A673 (cell line): ENCODE data around the gene MYH16. TPM values are rescaled to one million over a fixed set of nuclear protein-coding genes. Genes with fewer than 3 reads are reported as not detected.
"Not testable (repeated sequence)": the region's sequence is repeated elsewhere in the genome, so short reads cannot be mapped to it uniquely, and the experiment has no call there.

Experiments used
- BruUV-seq: library from RNA; stranded (reverse); fragments of 400-500 nt; replicated peaks from 2 replicates; lab custom pipeline; 2021; lab: Mats Ljungman, UMichigan
- CTCF ChIA-PET: fragments of 300-600 bp; sonication (Branson Sonifier 250); formaldehyde crosslinking; loops from one replicate; lab custom pipeline; 2022; ENCODE audit warnings: antibody characterized with exemption; lab: Charles Lee
- POLR2A ChIA-PET: fragments of 300-600 bp; sonication (Branson Sonifier 250); formaldehyde crosslinking; loops from one replicate; lab custom pipeline; 2022; ENCODE audit warnings: antibody characterized with exemption; ENCODE audit not compliant: low non-redundant PET; lab: Charles Lee
- DNase-seq: peaks from one replicate; pipeline ENCODE4 v3.0.0-alpha.2; 2015; ENCODE audit warnings: low spot score
- H3K27ac ChIP-seq: fragments of 200-600 bp; sonication (generic); 2 replicates; pipeline ENCODE4 v1.5.1; 2016; ENCODE audit warnings: mixed run types, low read depth, mild to moderate bottlenecking, mixed read lengths, antibody characterized with exemption, low read length; ENCODE audit not compliant: poor library complexity, severe bottlenecking
- H3K27me3 ChIP-seq: fragments of 200-600 bp; sonication (generic); replicated peaks from 2 replicates; pipeline ENCODE4 v1.6.1; 2017; ENCODE audit warnings: mixed run types, low read depth, mild to moderate bottlenecking, mixed read lengths, antibody characterized with exemption, low read length; ENCODE audit not compliant: insufficient read depth, poor library complexity
- H3K36me3 ChIP-seq: fragments of 200-600 bp; sonication (generic); 2 replicates; pipeline ENCODE4 v1.6.1; 2016; ENCODE audit warnings: mixed run types, mild to moderate bottlenecking, mixed read lengths, antibody characterized with exemption, low read length; ENCODE audit not compliant: insufficient read depth, poor library complexity, severe bottlenecking
- H3K4me1 ChIP-seq: fragments of 200-600 bp; sonication (generic); 2 replicates; pipeline ENCODE4 v1.6.1; 2017; ENCODE audit warnings: mixed run types, mild to moderate bottlenecking, mixed read lengths, antibody characterized with exemption, low read length; ENCODE audit not compliant: insufficient read depth, poor library complexity, severe bottlenecking
- H3K4me3 ChIP-seq: fragments of 200-600 bp; sonication (generic); 2 replicates; pipeline ENCODE4 v1.5.1; 2016; ENCODE audit warnings: low read depth, mixed run types, mild to moderate bottlenecking, mixed read lengths, low read length; ENCODE audit not compliant: poor library complexity, severe bottlenecking
- H3K9me3 ChIP-seq: fragments of 200-600 bp; sonication (generic); 2 replicates; pipeline ENCODE4 v1.6.1; 2016; ENCODE audit warnings: mixed run types, low read depth, mild to moderate bottlenecking, mixed read lengths, antibody characterized with exemption, low read length; ENCODE audit not compliant: poor library complexity, severe bottlenecking
- CTCF ChIP-seq: fragments of 300-800, 200-600 bp; sonication (generic); conservative IDR thresholded peaks from 2 replicates; pipeline ENCODE4 v1.5.1; 2017; ENCODE audit warnings: low read depth, mild to moderate bottlenecking, antibody characterized with exemption, low read length, moderate library complexity, mixed read lengths
- EZH2 ChIP-seq: fragments of 200-600 bp; sonication (generic); IDR thresholded peaks from 2 replicates; pipeline ENCODE4 v1.6.1; 2017; ENCODE audit warnings: borderline replicate concordance, low read depth, mild to moderate bottlenecking, mixed read lengths, antibody characterized with exemption, low read length; ENCODE audit not compliant: poor library complexity, severe bottlenecking
- intact Hi-C: fragments of 100-400 bp; cut with micrococcal nuclease; formaldehyde crosslinking; loops from one replicate; pipeline ENCODE4 v1.10.0; 2022; ENCODE audit not compliant: unreplicated experiment
- total RNA-seq: library from RNA; stranded (reverse); gene quantifications from 2 replicates; pipeline ENCODE4 v1.2.3, GENCODE V29; 2021

Gene MYH16
- total RNA-seq, 1 experiment from 2014 or later = not detected

- H3K4me1 ChIP-seq = no peaks in the 10 kb centered on the region
- TF ChIP-seq EZH2 = no peak
- DNase-seq = no peak
- H3K27me3 ChIP-seq = no peaks in the 10 kb centered on the region
- no peak overlapping the region for H3K4me3 ChIP-seq
- H3K27ac ChIP-seq = no peak overlapping the region
- no TSS peak for BruUV-seq
- intact Hi-C loops = no loop called here
- CTCF ChIA-PET = no interaction called here
- H3K36me3 ChIP-seq = peaks cover 77% of the 10 kb centered on the region
- POLR2A ChIA-PET = no interaction called here
- no peaks in the 10 kb centered on the region for H3K9me3 ChIP-seq
Measured at GRCh38 chr7:99344061-99344647, 71.5 kb downstream of the MYH16 start.

GRCh38 chr7:99350641-99351040 lies 78.0 kb downstream of the MYH16 start:
- H3K27me3 ChIP-seq, H3K27ac ChIP-seq, POLR2A ChIA-PET, H3K4me3 ChIP-seq, H3K9me3 ChIP-seq, intact Hi-C loops, H3K4me1 ChIP-seq, BruUV-seq, DNase-seq, CTCF ChIA-PET: not testable (repeated sequence)
- H3K36me3 ChIP-seq = peaks cover 43% of the 10 kb centered on the region

GRCh38 chr7:99352247-99352646 lies 79.6 kb downstream of the MYH16 start:
- no peak for DNase-seq
- Histone ChIP-seq H3K27ac (no peak overlapping the region), H3K36me3 (peaks cover 40% of the 10 kb centered on the region), H3K4me3 (no peak overlapping the region), H3K4me1 (no peaks in the 10 kb centered on the region), H3K9me3 (no peaks in the 10 kb centered on the region), H3K27me3 (no peaks in the 10 kb centered on the region)
- intact Hi-C loops = no loop called here
- ChIA-PET CTCF (no interaction called here), POLR2A (interaction anchor here (0.6 kb wide), 1 partner anchor 26 kb away, joined by 9 read pairs; no protein-coding TSS in a partner anchor)
- no TSS peak for BruUV-seq
- no peak for TF ChIP-seq CTCF
- TF ChIP-seq EZH2 = no peak

- H3K9me3 ChIP-seq = no peaks in the 10 kb centered on the region
- ChIA-PET CTCF (no interaction called here), POLR2A (no interaction called here)
- H3K36me3 ChIP-seq = peaks cover 40% of the 10 kb centered on the region
- TF ChIP-seq EZH2 = no peak
- no peak for TF ChIP-seq CTCF
- no peak for DNase-seq
- no TSS peak for BruUV-seq
- no peaks in the 10 kb centered on the region for H3K27me3 ChIP-seq
- no peaks in the 10 kb centered on the region for H3K4me1 ChIP-seq
- H3K27ac ChIP-seq = no peak overlapping the region
- no peak overlapping the region for H3K4me3 ChIP-seq
- intact Hi-C loops = no loop called here
Measured at GRCh38 chr7:99355098-99355497, 82.5 kb downstream of the MYH16 start.
